ENCODE measurements around the gene SLC16A13. TPM values are rescaled to one million over a fixed set of nuclear protein-coding genes. Genes with fewer than 3 reads are reported as not detected.
A peak's percentile ranks its signal among the peaks of the same experiment; 100 is the strongest.

The SLC16A13 gene
- total and polyA plus RNA-seq, 10 of the 15 experiments (the other 5 are each of a cell fraction or from before 2014, with no cell fraction given): 0.34 to 12.1 (median 3.3) TPM

DNA sequence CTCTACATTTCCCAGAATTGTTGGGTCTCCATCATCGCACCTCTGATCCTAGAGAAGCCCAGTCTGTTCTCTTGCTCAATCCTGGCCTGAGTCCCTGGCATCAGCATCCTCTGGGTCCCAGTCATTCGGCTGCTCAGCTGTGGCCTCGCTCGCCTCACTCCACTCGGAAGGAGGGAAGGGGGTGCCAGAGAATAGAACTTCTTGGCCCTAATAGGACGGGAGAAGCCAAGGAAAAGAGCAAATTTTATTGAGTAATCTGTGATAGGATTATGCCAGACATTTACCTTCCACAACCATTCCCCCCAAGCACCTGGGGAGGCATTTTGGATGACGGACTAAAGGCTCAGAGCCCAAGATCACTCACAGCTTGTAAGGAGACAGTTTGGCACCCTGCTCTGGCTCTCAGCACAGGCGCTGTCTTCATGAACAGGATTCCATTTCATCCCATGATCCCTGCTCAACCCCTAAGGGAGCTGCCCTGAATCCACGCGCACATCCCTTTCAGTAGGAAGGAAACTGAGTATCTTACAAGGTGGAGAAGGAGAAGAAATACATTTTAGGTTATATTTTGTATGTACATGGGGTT lies 44.7 kb downstream of the SLC16A13 start:
- no peak overlapping the region for H3K4me3 ChIP-seq
- no peaks in the 10 kb centered on the region for H3K79me2 ChIP-seq (ENCODE audit: control insufficient read depth, insufficient read depth, low read length)
- ATAC-seq: no peak
- H3K27ac ChIP-seq (ENCODE audit: control insufficient read depth, insufficient read depth): no peak overlapping the region
- 55% methylated on average over 10 of the region's 10 CpGs for WGBS (ENCODE audit: insufficient coverage, insufficient replicate concordance, low lambda C conversion rate, missing lambda C conversion rate)
- ChIA-PET SMC1A (ENCODE audit: uncharacterized antibody, unreplicated experiment) (no interaction called here), POLR2A (no interaction called here), CTCF (interaction anchor here (1.0 to 1.4 kb wide), 3 partner anchors 8 to 56 kb away, joined by 3 to 4 read pairs (median 3); no protein-coding TSS in a partner anchor), RAD21 (ENCODE audit: unreplicated experiment) (no interaction called here)
- intact Hi-C loops (cut with micrococcal nuclease; ENCODE audit: unreplicated experiment): no loop called here
- H3K36me3 ChIP-seq (ENCODE audit: control insufficient read depth in 2 of 2, insufficient read depth in 2 of 2, low read length in 1 of 2): no peaks in the 10 kb centered on the region
- no peaks in the 10 kb centered on the region for H3K9me3 ChIP-seq (replicated peaks; ENCODE audit: control insufficient read depth, insufficient read depth, low read length)
- no TSS peak for BruUV-seq (replicated peaks)
- TF ChIP-seq TCF12 (IDR thresholded peaks at IDR 0.05; ENCODE audit: low read depth, low read length): no peak
- TF ChIP-seq, protein P1, sequence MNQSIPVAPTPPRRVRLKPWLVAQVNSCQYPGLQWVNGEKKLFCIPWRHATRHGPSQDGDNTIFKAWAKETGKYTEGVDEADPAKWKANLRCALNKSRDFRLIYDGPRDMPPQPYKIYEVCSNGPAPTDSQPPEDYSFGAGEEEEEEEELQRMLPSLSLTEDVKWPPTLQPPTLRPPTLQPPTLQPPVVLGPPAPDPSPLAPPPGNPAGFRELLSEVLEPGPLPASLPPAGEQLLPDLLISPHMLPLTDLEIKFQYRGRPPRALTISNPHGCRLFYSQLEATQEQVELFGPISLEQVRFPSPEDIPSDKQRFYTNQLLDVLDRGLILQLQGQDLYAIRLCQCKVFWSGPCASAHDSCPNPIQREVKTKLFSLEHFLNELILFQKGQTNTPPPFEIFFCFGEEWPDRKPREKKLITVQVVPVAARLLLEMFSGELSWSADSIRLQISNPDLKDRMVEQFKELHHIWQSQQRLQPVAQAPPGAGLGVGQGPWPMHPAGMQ (IDR thresholded peaks at IDR 0.05; ENCODE audit: borderline replicate concordance): no peak
- no peak for TF ChIP-seq CREB1 (IDR thresholded peaks at IDR 0.05; ENCODE audit: low read depth)
- TF ChIP-seq ZBED1 (IDR thresholded peaks at IDR 0.05; ENCODE audit: borderline replicate concordance): no peak
- no peaks in the 10 kb centered on the region for H4K20me1 ChIP-seq (ENCODE audit: control insufficient read depth, insufficient read depth)
- no peak for DNase-seq (ENCODE audit: low read depth, low spot score)
- in situ Hi-C loops (cut with MboI): no loop called here
- no peak for FAIRE-seq
- no peaks in the 10 kb centered on the region for H3K4me1 ChIP-seq (ENCODE audit: control insufficient read depth, insufficient read depth, low read length)
- H3K9ac ChIP-seq (ENCODE audit: control insufficient read depth, insufficient read depth, low read length): no peak overlapping the region
- H3K27me3 ChIP-seq (replicated peaks in 1 of 2; ENCODE audit: control insufficient read depth in 2 of 2, insufficient read depth in 2 of 2, low read length in 1 of 2): no peaks in the 10 kb centered on the region
- no peak overlapping the region for H3K4me2 ChIP-seq (ENCODE audit: control insufficient read depth, insufficient read depth)
- H2AFZ ChIP-seq (ENCODE audit: control insufficient read depth, low read depth, low read length): no peak overlapping the region

DNA sequence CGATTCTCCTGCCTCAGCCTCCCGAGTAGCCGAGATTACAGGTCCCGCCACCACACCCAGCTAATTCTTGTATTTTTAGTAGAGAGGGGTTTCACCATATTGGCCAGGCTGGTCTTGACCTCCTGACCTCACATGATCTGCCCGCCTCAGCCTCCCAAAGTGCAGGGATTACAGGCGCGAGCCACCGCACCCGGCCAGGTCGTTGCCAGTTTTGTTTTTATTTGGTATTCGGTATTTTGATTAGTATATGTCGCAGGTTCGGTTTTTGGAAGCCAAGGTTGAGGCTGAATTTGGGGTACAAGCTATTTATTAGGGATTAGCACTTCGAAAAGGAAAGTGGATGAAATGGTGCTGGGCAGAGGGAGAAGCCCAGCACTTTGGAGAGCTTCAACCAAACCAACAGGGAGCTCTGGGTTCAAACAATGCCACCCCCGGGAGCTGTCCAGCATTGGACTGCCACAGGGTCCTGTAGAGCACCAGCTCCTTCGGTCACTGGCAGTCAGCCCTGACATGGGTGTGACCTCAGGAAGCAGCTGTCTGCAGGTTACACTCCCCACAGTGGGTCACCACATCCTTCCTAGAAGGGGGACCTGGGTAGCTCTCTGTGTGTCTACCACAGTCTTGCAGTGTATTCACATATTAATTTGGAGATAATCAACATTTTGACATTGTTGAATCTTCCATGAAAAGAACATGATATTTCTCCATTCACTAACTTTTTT lies 45.7 kb downstream of the SLC16A13 start:
- Histone ChIP-seq H3K9me3 (replicated peaks; ENCODE audit: control insufficient read depth, insufficient read depth, low read length) (no peaks in the 10 kb centered on the region), H3K4me2 (ENCODE audit: control insufficient read depth, insufficient read depth) (no peak overlapping the region), H3K27me3 (replicated peaks in 1 of 2; ENCODE audit: control insufficient read depth in 2 of 2, insufficient read depth in 2 of 2, low read length in 1 of 2) (no peaks in the 10 kb centered on the region), H3K9ac (ENCODE audit: control insufficient read depth, insufficient read depth, low read length) (no peak overlapping the region), H4K20me1 (ENCODE audit: control insufficient read depth, insufficient read depth) (no peaks in the 10 kb centered on the region), H3K36me3 (ENCODE audit: control insufficient read depth in 2 of 2, insufficient read depth in 2 of 2, low read length in 1 of 2) (no peaks in the 10 kb centered on the region), H3K79me2 (ENCODE audit: control insufficient read depth, insufficient read depth, low read length) (no peaks in the 10 kb centered on the region), H2AFZ (ENCODE audit: control insufficient read depth, low read depth, low read length) (no peak overlapping the region), H3K4me1 (ENCODE audit: control insufficient read depth, insufficient read depth, low read length) (no peaks in the 10 kb centered on the region), H3K27ac (ENCODE audit: control insufficient read depth, insufficient read depth) (no peak overlapping the region), H3K4me3 (no peak overlapping the region)
- no peak for FAIRE-seq
- intact Hi-C loops (cut with micrococcal nuclease; ENCODE audit: unreplicated experiment): no loop called here
- 48% methylated on average over 16 of the region's 16 CpGs for WGBS (ENCODE audit: insufficient coverage, insufficient replicate concordance, low lambda C conversion rate, missing lambda C conversion rate)
- ATAC-seq: peak; percentile 60
- TF ChIP-seq RCOR1 (conservative IDR thresholded peaks at IDR 0.05; ENCODE audit: low read depth, low read length) (no peak), TCF12 (IDR thresholded peaks at IDR 0.05; ENCODE audit: low read depth, low read length) (0 out of 2 replicates have a peak, but pooled peaks have one; percentile 19), RUNX3 (IDR thresholded peaks at IDR 0.05; ENCODE audit: low read length) (peak; percentile 51; the same call in 1 of the 2 replicates)
- TF ChIP-seq, protein P2, sequence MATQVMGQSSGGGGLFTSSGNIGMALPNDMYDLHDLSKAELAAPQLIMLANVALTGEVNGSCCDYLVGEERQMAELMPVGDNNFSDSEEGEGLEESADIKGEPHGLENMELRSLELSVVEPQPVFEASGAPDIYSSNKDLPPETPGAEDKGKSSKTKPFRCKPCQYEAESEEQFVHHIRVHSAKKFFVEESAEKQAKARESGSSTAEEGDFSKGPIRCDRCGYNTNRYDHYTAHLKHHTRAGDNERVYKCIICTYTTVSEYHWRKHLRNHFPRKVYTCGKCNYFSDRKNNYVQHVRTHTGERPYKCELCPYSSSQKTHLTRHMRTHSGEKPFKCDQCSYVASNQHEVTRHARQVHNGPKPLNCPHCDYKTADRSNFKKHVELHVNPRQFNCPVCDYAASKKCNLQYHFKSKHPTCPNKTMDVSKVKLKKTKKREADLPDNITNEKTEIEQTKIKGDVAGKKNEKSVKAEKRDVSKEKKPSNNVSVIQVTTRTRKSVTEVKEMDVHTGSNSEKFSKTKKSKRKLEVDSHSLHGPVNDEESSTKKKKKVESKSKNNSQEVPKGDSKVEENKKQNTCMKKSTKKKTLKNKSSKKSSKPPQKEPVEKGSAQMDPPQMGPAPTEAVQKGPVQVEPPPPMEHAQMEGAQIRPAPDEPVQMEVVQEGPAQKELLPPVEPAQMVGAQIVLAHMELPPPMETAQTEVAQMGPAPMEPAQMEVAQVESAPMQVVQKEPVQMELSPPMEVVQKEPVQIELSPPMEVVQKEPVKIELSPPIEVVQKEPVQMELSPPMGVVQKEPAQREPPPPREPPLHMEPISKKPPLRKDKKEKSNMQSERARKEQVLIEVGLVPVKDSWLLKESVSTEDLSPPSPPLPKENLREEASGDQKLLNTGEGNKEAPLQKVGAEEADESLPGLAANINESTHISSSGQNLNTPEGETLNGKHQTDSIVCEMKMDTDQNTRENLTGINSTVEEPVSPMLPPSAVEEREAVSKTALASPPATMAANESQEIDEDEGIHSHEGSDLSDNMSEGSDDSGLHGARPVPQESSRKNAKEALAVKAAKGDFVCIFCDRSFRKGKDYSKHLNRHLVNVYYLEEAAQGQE (IDR thresholded peaks at IDR 0.05; ENCODE audit: low read depth, low read length): peak; percentile 80
- TF ChIP-seq, protein P3, sequence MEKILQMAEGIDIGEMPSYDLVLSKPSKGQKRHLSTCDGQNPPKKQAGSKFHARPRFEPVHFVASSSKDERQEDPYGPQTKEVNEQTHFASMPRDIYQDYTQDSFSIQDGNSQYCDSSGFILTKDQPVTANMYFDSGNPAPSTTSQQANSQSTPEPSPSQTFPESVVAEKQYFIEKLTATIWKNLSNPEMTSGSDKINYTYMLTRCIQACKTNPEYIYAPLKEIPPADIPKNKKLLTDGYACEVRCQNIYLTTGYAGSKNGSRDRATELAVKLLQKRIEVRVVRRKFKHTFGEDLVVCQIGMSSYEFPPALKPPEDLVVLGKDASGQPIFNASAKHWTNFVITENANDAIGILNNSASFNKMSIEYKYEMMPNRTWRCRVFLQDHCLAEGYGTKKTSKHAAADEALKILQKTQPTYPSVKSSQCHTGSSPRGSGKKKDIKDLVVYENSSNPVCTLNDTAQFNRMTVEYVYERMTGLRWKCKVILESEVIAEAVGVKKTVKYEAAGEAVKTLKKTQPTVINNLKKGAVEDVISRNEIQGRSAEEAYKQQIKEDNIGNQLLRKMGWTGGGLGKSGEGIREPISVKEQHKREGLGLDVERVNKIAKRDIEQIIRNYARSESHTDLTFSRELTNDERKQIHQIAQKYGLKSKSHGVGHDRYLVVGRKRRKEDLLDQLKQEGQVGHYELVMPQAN (conservative IDR thresholded peaks at IDR 0.05): no peak
- SMC1A ChIA-PET (ENCODE audit: uncharacterized antibody, unreplicated experiment): interaction anchor here (1.1 to 1.3 kb wide), 2 partner anchors 18 to 51 kb away, joined by 3 read pairs; no protein-coding TSS in a partner anchor
- DNase-seq (ENCODE audit: low read depth, low spot score): no peak
- POLR2A ChIA-PET: interaction anchor here (0.7 kb wide), 1 partner anchor 51 kb away, joined by 6 read pairs; no protein-coding TSS in a partner anchor
- no TSS peak for BruUV-seq (replicated peaks)
- RAD21 ChIA-PET (ENCODE audit: unreplicated experiment): interaction anchor here (0.7 kb wide), 1 partner anchor 35 kb away, joined by 3 read pairs; no protein-coding TSS in a partner anchor
- CTCF ChIA-PET: interaction anchor here (1.0 to 1.4 kb wide), 2 partner anchors 9 to 29 kb away, joined by 3 to 4 read pairs; no protein-coding TSS in a partner anchor
- in situ Hi-C loops (cut with MboI): no loop called here

Measured in GM12878 (cell line).